M059J (cell line): ENCODE measurements around the gene FRMD4A. TPM values are rescaled to one million over a fixed set of nuclear protein-coding genes. Genes with fewer than 3 reads are reported as not detected.
A peak's percentile ranks its signal among the peaks of the same experiment; 100 is the strongest.
"Not testable (repeated sequence)": the region's sequence is repeated elsewhere in the genome, so short reads cannot be mapped to it uniquely, and the experiment has no call there.

Source experiments
- DNase-seq: peaks from one replicate; pipeline ENCODE4 v3.0.0-alpha.2; 2012; ENCODE audit warnings: low read depth
- total RNA-seq: library from RNA; depleted of rRNA; stranded (reverse); fragments of >200 nt; shearing (Covaris generic); gene quantifications from 2 replicates; pipeline ENCODE4 v1.2.3, GENCODE V29; 2014

FRMD4A gene
- total RNA-seq, 1 experiment from 2014 or later, result 10.8 TPM

DNA sequence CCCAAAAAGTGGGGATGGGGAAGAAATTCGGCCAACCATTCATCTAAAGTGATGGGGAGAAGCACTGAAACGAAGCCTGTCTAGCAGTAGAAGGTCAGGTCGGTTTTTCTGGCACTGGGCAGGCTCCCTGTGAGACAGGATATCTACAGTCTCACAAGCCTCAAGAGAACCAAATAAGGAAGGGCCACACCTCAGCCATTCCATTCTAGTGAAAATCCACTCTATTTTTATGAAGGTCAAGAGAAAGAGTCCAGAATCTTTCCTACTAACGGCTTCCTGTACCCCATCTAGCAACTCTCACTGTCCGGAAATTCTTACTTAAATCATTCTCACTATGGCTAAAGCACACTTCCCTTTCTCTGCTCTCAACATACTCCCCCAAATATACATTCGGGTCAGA, 476.9 kb downstream of the FRMD4A start:
- peak; percentile 37 for DNase-seq

DNA sequence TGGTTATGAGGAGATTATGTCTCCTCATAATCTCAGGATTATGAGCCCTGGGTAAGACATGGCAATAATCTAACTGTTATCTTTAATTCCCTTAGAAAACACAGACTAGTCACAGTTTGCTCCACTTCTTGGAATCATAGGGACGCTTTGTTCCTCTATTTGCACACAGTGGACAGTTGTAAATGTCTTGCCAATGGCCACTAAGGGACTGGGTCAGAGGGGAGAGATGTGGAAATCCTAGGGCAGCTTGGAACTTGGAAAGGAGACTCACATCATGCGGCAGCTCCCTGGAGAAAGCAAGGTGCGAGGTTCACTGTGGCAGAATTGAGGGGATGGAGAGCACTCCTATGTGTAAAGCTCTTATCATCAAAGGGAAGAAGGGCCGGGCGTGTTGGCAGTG, 477.9 kb downstream of the FRMD4A start:
- no peak for DNase-seq

DNA sequence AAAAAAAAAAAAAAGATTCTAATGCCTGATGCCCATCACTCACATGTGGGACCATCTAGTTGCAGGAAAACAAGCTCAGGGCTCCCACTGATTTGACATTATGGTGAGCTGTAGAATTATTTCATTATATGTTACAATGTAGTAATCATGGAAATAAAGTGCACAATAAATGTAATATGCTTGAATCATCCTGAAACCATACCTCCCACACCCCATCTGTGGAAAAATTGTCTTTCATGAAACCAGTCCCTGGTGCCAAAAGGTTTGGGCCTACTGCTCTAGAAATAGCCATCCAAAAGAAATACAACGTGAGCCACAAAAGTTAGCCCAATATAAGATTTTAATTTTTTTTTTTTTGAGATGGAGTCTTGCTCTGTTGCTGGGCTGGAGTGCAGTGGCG, 478.8 kb downstream of the FRMD4A start:
- no peak for DNase-seq

DNA sequence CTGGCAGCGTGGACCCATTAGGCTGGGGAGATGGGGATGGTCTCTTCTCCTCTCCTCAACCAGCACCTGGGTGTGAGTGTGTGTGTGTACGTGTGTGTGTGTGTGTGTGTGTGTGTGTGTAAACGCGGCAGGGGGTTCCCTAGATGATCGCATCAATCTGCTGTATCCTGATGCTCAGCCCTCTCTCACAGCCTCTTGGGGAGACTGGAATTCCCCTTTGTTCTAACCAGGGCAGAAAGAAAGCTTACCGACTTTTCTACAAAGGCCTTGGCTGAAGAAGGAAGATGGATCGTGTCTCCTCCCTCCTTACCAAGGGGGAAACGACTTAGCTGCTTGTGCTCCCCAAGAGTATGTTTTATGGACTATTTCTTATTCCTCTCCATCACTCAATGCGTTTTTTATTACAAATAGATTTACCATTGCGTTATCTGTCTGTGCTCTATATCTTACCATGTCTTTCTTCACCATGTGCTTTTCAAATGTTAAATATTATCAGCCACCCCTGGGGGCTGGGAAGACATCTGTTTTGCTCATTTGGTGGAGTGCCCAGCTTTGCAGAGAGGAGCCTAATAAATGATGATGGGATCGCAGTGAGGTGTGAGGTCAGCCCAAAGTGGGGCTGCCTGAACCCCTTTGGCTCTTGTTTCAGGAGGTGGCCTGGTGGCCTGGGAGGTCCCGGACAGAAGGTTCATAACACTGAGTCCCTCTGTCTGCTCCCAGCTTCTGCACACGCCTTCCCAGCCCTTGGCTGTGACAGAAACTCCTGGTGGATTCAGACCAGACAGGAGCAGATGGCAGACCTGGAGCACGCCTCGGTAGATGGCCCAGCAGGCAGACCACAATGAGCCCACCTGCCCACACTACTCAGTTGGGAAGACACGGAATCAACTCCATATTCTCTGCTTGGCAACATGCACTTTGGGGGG, 481.9 kb downstream of the FRMD4A start:
- no peak for DNase-seq

DNA sequence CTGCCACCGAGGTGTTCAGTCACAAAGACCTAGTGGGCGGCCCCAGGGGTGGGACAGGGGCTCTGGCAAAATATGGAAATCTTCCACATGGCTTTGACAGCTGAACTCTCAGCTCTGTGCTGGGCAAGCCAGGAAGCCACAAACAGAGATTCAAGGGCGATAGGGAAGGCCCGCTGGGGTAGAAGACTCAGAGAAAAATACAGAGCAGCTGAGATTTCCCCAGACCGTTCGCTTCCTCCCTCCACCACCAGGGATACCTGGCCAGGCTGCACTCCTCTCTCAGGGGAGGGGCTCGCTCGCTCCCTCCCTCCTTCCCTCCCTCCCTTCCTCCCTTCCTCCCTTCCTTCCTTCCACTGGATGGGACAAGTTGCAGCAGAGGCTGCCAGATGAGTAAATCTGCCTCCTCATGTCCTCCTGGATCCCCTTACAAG, 483.5 kb downstream of the FRMD4A start:
- DNase-seq, result no peak

DNA sequence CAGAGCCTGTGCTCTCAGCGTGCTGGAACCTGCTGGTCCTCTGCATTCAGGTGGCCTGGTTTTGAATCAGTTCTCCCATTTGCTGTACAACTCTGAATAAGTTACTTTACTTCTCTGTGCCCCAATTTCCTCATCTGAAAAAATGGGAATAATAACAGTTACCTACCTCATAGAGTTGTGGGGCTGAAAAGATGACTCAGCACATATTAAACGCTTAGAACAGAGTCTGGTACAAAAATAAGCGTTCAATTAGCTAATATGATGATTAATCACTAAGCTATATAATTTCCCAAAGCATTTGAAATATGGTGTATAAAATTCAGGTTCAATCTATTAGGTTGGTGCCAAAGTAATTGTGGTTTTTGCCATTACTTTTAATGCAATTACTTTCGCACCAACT, 484.8 kb downstream of the FRMD4A start:
- DNase-seq, result no peak

DNA sequence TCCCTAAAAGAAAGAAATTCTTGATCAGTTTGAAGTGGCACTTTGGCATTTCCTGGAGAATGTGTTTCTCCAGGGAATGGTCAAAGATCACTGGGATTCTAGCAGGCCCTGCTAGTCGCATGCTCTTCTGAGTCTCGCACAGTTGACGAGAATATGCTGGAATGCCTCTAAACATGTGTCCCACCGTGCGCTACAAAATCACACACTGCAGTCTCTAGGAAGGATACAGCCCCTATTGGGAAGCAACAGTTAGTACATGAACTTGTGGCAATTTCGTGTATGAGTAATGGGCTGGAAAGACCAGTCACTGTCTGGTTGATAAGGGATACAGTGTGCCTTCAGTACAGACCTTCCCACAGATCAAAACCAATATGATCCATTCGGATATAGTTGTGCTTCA, 486.1 kb downstream of the FRMD4A start:
- DNase-seq, result no peak

DNA sequence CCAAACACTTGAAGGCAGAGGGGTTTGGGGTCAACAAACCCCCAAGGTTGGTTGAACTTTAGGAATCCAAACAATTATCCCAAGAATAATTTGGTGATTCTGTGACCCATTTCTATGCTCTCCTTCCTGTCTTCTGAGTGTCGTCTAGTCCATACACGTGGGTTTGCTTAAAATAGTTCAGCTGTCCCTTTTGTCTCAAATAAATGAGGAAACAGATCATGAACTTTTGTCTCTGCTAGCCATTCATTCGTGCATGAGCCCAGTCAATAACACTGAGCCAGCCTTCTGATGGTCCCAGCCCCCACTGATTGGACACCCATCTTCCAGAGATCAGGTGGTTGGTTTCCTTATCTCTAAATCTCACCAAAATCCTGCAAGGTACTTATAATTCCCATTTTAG, 488.6 kb downstream of the FRMD4A start:
- DNase-seq, result no peak

DNA sequence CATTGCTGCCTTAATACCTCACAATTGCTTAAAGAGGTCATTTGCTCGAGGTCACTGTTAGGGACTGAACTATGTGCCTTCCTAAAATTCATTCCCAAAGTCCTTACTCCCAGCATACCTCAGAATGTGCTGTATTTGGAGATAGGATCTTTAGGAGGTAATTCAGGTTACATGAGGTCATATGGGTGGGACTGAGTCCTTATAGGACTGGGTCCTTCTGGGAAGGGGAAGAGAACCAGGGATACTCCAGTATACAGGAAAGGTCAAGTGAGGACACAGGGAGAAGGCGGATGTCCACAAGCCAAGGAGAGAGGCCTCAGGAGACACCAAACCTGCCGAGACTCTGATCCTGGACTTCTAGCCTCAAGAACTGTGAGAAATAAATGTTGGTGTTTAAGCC, 490.7 kb downstream of the FRMD4A start:
- peak; percentile 18 for DNase-seq

DNA sequence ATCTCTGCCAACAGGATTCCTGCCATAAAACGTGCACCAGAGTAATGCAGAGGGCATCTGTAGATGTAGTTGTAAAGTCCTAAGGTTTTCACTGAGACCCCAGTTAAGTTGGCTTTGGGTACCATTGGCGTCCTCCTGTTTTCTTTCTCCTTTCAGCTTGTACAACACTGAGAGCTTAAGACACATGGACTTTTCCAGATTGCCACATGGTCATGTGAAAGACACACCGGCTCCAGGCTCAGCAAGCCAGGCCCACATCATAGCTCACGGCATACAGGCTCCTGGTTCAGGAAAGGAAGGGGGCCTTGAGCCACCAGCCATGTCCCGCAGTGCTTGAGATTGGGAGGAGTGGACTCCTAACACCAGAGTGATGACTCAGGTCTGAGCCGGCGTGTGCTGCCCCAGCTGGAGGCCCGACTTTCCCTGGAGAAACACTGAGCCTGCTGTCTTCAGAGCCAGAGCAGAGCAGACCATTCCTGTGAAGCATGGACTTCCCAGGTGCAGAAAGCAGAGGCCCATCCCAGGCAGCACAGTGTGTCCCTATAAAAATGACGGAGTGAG, 491.2 kb downstream of the FRMD4A start:
- peak; percentile 77 for DNase-seq

DNA sequence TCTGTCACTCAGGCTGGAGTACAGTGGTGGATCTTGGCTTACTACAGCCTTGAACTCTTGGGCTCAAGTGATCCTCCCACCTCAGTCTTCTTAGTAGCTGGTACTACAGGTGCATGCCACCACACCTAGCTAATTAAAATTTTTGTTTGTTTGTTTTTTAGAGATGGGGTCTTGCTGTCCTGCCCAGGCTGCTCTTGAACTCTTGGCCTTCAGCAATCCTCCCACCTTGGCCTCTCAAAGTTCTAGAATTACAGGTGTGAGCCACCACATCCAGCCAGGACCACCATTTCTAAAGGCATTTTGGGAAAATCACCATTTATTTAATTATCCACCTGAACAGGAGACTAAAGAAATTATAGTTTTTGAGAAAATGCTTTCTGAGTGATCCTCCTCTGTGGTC, 491.7 kb downstream of the FRMD4A start:
- no peak for DNase-seq

DNA sequence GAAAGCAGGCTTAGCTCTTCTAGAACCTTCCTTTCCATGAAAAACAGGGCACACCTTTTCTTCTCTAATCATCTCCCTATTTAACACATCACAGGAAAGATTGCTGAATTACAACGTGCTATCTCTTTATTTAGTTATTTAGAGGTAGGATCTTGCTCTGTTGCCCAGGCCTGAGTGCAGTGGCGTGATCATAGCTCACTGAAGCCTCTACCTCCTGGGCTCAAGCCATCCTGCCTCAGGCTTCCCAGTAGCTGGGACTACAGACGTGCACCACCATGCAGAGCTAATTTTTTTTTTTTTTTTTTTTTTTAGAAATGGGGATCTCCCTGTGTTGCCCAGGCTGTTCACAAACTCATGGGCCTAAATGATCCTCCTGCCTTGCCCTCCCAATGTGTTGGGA, 492.8 kb downstream of the FRMD4A start:
- no peak for DNase-seq

DNA sequence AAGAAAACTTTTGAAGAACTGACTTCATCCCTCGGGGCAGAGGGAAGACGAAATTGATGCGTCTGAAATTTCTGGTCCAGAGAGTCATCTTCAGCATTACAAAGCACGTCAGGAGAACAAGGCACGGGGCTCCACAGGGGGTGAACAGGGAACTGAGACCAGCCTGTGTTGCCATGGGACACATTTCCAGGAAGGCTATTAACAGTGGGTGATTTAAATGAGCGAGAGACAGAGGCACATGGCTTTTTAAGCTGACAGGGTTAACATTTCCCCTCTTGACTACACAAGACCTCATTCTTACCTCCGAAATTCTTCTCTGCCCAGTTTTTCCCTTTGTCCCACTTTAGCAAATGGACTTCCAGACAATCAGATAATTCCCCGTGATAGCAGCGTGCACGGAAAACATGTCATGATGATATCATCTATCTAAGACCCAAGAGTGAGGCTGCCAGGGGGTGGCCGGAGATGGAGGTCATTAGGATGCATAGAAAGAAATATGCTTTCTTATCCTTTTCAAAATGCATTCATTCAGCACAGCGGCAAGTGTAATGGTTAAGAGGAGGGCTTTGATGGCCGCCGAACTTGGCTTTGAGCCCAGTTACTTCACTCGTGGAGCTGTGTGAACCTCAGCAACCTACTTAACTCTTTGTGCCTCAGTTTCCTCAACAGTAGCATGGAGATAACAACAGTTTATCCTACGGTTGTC, 496.0 kb downstream of the FRMD4A start:
- no peak for DNase-seq

DNA sequence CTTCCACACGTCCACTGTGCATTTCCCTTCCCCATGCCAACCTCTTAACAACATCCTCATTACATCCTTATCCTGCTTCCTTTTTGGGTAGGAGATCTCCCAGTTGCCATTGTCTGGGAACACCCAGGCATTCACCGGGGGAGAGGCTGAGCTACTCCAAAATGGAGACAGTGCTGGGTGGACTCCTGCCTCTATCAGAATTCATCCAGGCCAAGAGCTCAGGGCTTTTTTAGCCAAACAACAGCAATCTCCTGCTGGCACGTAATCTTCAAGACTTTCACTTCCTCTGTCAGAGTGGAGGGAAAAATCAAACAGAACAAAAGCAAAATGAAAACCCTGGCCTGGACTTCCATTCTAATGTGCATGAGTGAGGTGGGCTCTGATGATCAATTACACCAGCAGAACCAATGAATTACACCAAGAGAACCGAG, 499.0 kb downstream of the FRMD4A start:
- DNase-seq, result no peak

DNA sequence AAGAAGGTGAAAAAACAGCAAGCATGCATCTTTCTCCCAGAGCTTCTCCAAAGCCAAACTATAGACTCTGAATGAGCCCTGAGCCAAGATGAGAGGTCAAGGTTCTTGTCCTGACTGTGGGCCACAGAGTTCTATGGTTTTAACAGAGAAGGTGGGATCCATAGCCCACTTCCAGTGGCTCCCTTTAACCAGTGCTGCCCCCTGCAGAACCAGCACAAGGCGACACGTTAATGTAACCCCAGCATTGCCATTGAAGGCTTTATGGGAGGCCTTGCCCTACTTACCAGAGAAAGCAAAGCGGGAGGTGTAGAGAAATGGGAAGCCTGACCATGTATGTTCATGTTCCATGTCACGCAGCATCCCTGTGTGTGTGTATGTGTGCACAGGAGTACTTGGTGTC, 500.3 kb downstream of the FRMD4A start:
- DNase-seq, result no peak

DNA sequence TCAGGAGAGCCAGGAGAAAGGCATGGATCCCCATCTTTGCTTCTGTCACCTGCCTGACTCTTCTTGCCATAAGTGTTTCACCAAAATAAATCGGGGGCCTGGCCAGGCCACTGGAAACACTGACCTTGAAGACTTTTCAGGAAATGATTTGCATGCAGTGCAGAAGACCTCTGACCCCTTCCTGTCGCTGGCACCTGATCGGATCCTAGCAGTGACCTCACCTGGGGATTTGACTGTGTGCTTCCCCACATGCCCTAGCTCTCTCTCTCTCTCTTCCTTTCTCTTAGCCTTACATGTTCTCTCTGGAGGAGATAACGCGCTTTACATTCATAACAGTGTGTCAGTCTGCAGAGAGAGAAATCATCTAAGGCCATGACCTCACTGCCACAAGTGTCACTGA, 500.9 kb downstream of the FRMD4A start:
- DNase-seq, result no peak

DNA sequence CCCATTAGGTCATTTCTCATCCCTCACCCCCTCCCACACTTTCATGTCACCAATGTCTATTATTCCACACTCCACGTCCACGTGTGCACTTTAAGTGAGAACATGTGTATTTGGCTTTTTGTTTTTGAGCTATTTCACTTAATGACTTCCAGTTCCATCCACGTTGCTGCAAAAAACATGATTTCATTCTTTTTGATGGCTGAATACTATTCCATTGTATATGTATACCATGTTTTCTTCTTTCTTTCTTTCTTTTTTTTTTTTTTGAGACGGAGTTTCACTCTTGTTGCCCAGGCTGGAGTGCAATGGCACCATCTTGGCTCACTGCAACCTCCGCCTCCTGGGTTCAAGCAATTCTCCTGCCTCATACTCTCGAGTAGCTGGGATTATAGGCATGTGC, 502.4 kb downstream of the FRMD4A start:
- DNase-seq, result not testable (repeated sequence)

DNA sequence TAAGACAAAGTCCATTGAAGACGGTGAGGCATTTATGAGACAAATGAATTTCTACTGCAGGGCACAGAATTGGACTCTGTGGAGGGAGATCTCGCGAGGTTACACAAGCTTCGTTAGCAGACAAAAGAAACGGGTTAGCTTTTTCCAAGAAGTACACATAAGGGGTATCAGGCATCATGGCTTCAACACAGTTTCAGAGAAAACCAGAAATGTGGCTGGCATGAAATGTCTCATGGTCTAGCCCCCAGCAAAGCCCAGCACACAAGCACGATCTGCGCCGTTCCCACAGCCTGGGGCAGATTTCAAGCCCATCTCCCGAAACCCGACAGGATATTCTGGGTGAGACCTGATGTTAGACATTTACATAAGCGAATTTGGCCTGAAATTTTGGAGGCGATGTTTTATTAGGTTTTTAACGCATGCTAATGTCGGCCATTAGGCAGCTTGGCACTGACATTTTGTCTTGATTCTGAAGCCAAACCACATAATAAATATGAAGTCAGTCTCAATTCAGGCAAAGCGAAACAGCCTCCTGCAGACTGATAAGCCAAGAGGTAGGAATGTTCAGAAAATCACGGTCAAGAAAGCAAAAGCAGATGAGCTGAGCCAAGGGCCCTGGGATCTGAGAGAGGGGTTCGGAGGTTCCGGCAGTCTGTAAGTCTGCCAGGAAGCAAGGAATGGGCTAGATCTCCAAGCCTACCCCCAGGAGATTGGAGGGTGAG, 503.5 kb downstream of the FRMD4A start:
- peak; percentile 28 for DNase-seq

DNA sequence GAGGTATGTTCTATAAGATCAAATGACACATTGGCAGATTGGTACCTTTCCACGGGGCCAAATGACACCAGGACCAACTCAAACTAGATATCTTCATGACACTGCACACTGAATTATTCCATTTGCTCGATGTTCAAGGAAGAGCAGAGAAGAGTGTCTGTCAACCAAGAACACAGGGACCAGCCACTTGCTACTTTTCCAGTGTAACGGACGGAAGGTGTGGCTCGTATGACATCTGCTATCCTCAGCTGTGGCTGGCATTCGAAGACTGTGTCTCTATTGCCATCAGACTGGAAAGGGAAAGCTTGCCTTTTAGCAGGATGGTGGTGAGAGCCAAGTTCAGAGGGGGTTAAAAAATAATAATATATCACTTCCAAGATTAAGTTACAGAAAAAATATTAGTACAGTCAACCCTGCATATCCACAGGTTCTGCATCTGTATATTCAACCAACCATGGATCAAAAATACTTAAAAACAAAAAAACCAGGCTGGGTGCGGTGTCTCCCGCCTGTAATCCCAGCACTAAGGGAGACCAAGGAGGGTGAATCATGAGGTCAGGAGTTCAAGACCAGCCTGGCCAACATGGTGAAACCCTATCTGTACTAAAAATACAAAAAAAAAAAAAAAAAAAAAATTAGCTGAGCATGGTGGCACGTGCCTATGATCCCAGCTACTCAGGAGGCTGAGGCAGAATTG, 506.9 kb downstream of the FRMD4A start:
- no peak for DNase-seq

DNA sequence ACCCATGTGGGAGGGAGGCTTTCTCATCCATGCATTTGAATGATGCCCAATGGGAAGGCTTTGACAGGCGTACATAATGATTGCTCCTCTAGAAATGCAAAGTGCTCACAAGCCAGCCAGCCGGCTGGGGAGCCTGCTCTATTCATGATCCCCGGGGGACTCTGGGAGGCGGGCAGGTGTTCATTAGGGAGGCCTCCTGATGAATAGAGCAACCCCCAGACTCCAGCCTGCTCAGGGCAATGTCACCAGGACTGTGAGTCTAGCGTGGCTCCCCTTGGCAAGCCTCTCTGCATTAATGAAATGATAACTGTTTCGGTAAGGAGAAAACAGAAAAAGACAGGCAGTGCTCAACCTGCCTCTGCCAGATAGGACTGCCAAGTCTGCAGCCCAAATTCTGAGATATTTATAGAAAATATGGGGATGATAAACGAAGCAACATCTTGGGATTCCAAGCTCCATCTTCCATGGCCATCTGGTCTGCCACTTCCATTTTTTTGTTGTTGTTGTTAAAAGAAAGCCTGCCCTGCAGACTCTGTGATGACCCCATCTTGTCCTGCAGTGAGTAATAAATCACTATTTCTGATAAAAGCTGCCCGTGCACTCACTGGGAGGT, 507.5 kb downstream of the FRMD4A start:
- no peak for DNase-seq

DNA sequence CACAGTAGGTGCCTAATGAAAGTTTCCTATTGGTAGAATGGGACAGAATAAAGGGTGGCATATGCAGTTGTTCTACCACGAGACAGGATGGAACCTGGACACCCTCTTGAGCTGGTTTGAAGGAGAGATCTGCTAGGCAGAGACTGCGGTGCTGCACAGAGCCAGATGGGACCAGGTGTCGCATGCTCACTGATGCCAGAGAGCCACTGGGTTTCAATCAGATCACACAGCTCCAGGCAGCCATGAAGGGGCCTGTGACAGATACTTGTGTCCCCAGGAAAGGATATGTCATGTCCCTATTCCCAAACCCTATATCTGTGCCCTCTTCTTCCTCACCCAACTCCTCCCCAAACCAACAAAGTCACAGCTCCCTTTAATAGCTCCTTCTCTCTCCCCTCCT, 508.2 kb downstream of the FRMD4A start:
- DNase-seq, result no peak
